HCT116 (cell line): ENCODE results near the gene OPHN1. TPM values are rescaled to one million over a fixed set of nuclear protein-coding genes. Genes with fewer than 3 reads are reported as not detected.

ENCODE experiments used
- ATAC-seq: fragments of 200-7000 bp; cut with Tn5 transposase; 2 replicates; pipeline ENCODE4 v1.9.1; 2020; ENCODE audit warnings: mild to moderate bottlenecking, moderate library complexity
- BruUV-seq: library from RNA; stranded (reverse); fragments of 400-500 nt; replicated peaks from 2 replicates; lab custom pipeline; 2021; lab: Mats Ljungman, UMichigan
- CTCF ChIA-PET: fragments of 300-600 bp; sonication (Branson Sonifier 250); formaldehyde crosslinking; loops from one replicate; lab custom pipeline; 2021; ENCODE audit warnings: antibody characterized with exemption; lab: Charles Lee
- POLR2A ChIA-PET: fragments of 300-600, 350-600 bp; sonication (Branson Sonifier 250); formaldehyde crosslinking; loops from one replicate; lab custom pipeline; 2021; ENCODE audit warnings: antibody characterized with exemption; lab: Charles Lee
- RAD21 ChIA-PET, 2 experiments: fragments of 300-600 bp; sonication (Branson Sonifier 250); formaldehyde crosslinking; loops; one replicate each; lab custom pipeline; 2023; ENCODE audit warnings: low total read pairs in 2 of 2; ENCODE audit not compliant: uncharacterized antibody in 2 of 2, unreplicated experiment in 2 of 2, low non-redundant PET in 1 of 2; lab: Charles Lee
- DNase-seq: peaks from one replicate; pipeline ENCODE4 v3.0.0-alpha.2; 2010; ENCODE audit warnings: low read depth, low spot score
- H2AFZ ChIP-seq: fragments of 200-600 bp; shearing (Covaris generic), sonication (generic); 2 replicates; pipeline ENCODE4 v1.6.1; 2017; ENCODE audit warnings: low read depth, mixed run types, mixed read lengths, antibody characterized with exemption, low read length; ENCODE audit not compliant: poor library complexity, severe bottlenecking
- H3K27ac ChIP-seq: 2 replicates; pipeline ENCODE4 v1.5.1; 2012; ENCODE audit warnings: low read depth, low read length
- H3K27me3 ChIP-seq: fragments of 200-600 bp; sonication (generic); 2 replicates; pipeline ENCODE4 v1.6.1; 2016; ENCODE audit warnings: mixed run types, low read length, mixed read lengths; ENCODE audit not compliant: insufficient read depth
- H3K36me3 ChIP-seq, 2 experiments: fragments of 200-500 bp in 1 of 2; fragments of 200-600 bp in 1 of 2; sonication (Bioruptor generic) in 1 of 2; sonication (generic) in 1 of 2; 2 replicates each; pipeline versions ENCODE4 v1.5.1 to v1.6.1; 2014 to 2016; ENCODE audit warnings: low read length in 2 of 2, inconsistent platforms in 1 of 2, mixed read lengths in 1 of 2, mixed run types in 1 of 2; ENCODE audit not compliant: insufficient read depth in 2 of 2, control insufficient read depth in 1 of 2
- H3K4me1 ChIP-seq, 2 experiments: fragments of 200-600 bp in 1 of 2; sonication (generic) in 1 of 2; 2 replicates each; pipeline versions ENCODE4 v1.5.1 to v1.6.1; 2012 to 2017; ENCODE audit warnings: low read length in 2 of 2, inconsistent platforms in 1 of 2, mild to moderate bottlenecking in 1 of 2, mixed read lengths in 1 of 2, mixed run types in 1 of 2, moderate library complexity in 1 of 2; ENCODE audit not compliant: insufficient read depth in 2 of 2, control insufficient read depth in 1 of 2
- H3K4me2 ChIP-seq: fragments of 200-600 bp; sonication (generic); 2 replicates; pipeline ENCODE4 v1.6.1; 2017; ENCODE audit warnings: mixed run types, low read length, mixed read lengths
- H3K4me3 ChIP-seq, 2 experiments: fragments of 200-600 bp in 1 of 2; sonication (generic) in 1 of 2; replicated peaks in 1 of 2; 2 replicates each; pipeline ENCODE4 v1.5.1; 2011 to 2016; ENCODE audit warnings: low read length in 2 of 2, control low read depth in 1 of 2, low read depth in 1 of 2, mild to moderate bottlenecking in 1 of 2, mixed read lengths in 1 of 2, mixed run types in 1 of 2
- H3K79me2 ChIP-seq: fragments of 200-600 bp; sonication (generic); 2 replicates; pipeline ENCODE4 v1.6.1; 2017; ENCODE audit warnings: mild to moderate bottlenecking, mixed run types, low read length, moderate library complexity, mixed read lengths; ENCODE audit not compliant: insufficient read depth
- H3K9ac ChIP-seq: fragments of 200-600 bp; sonication (generic); 2 replicates; pipeline ENCODE4 v1.6.1; 2016; ENCODE audit warnings: low read length, mixed read lengths
- H3K9me2 ChIP-seq: fragments of 200-600 bp; sonication (generic), shearing (Covaris generic); 2 replicates; pipeline ENCODE4 v1.6.1; 2017; ENCODE audit warnings: mixed run types, mild to moderate bottlenecking, moderate library complexity; ENCODE audit not compliant: insufficient read depth
- H3K9me3 ChIP-seq, 2 experiments: fragments of 200-500 bp in 1 of 2; fragments of 200-600 bp in 1 of 2; sonication (Bioruptor generic) in 1 of 2; sonication (generic) in 1 of 2; 2 replicates each; pipeline ENCODE4 v1.6.1; 2014 to 2017; ENCODE audit warnings: low read length in 2 of 2, mixed read lengths in 2 of 2, inconsistent platforms in 1 of 2, low read depth in 1 of 2, mild to moderate bottlenecking in 1 of 2, mixed run types in 1 of 2, moderate library complexity in 1 of 2; ENCODE audit not compliant: control insufficient read depth in 1 of 2, insufficient read depth in 1 of 2
- H4K20me1 ChIP-seq: fragments of 200-600 bp; sonication (generic), shearing (Covaris generic); 2 replicates; pipeline ENCODE4 v1.6.1; 2017; ENCODE audit warnings: mixed run types, mild to moderate bottlenecking, moderate library complexity; ENCODE audit not compliant: insufficient read depth
- CBX3 ChIP-seq: IDR thresholded peaks from 2 replicates; pipeline ENCODE4 v1.6.1; 2012; ENCODE audit warnings: low read depth
- CEBPB ChIP-seq: IDR thresholded peaks from 2 replicates; pipeline ENCODE4 v1.6.1; 2012; ENCODE audit warnings: low read depth
- CTCF ChIP-seq, 3 experiments: fragments of 200-600 bp in 1 of 3; sonication (generic) in 1 of 3; IDR thresholded peaks in 2 of 3; conservative IDR thresholded peaks in 1 of 3; 2 replicates each; pipeline ENCODE4 v1.5.1; 2012 to 2017; ENCODE audit warnings: low read depth in 2 of 3, low read length in 2 of 3, antibody characterized with exemption in 1 of 3, borderline replicate concordance in 1 of 3, control low read depth in 1 of 3, mild to moderate bottlenecking in 1 of 3, mixed read lengths in 1 of 3, mixed run types in 1 of 3, moderate library complexity in 1 of 3; ENCODE audit not compliant: insufficient read depth in 1 of 3
- EGR1 ChIP-seq: IDR thresholded peaks from 2 replicates; pipeline ENCODE4 v1.6.1; 2012; ENCODE audit warnings: low read depth
- ELF1 ChIP-seq: IDR thresholded peaks from 2 replicates; pipeline ENCODE4 v1.6.1; 2012; ENCODE audit warnings: low read depth, borderline replicate concordance
- EZH2 ChIP-seq: fragments of 200-600 bp; sonication (generic); IDR thresholded peaks from 2 replicates; pipeline ENCODE4 v1.6.1; 2017; ENCODE audit warnings: antibody characterized with exemption, mixed run types
- EZH2phosphoT487 ChIP-seq: fragments of 200-600 bp; IDR thresholded peaks from 2 replicates; pipeline ENCODE4 v1.6.1; 2018; ENCODE audit warnings: antibody characterized with exemption, borderline replicate concordance
- FOSL1 ChIP-seq: IDR thresholded peaks from 2 replicates; pipeline ENCODE4 v1.6.1; 2012; ENCODE audit warnings: low read depth
- POLR2AphosphoS5 ChIP-seq: IDR thresholded peaks from 2 replicates; pipeline ENCODE4 v1.6.1; 2011; ENCODE audit warnings: mild to moderate bottlenecking, low read depth, low read length, moderate library complexity
- RAD21 ChIP-seq: IDR thresholded peaks from 2 replicates; pipeline ENCODE4 v1.6.1; 2012; ENCODE audit warnings: low read depth, mild to moderate bottlenecking
- REST ChIP-seq: IDR thresholded peaks from 2 replicates; pipeline ENCODE4 v1.6.1; 2012; ENCODE audit warnings: low read depth
- SIN3A ChIP-seq: IDR thresholded peaks from 2 replicates; pipeline ENCODE4 v1.6.1; 2012; ENCODE audit warnings: low read depth
- SP1 ChIP-seq: IDR thresholded peaks from 2 replicates; pipeline ENCODE4 v1.6.1; 2012; ENCODE audit warnings: low read depth
- SRF ChIP-seq: IDR thresholded peaks from 2 replicates; pipeline ENCODE4 v1.6.1; 2012; ENCODE audit warnings: low read depth
- YY1 ChIP-seq: IDR thresholded peaks from 2 replicates; pipeline ENCODE4 v1.6.1; 2011; ENCODE audit warnings: low read length, low read depth, moderate library complexity, mild to moderate bottlenecking; ENCODE audit not compliant: insufficient replicate concordance; ENCODE audit errors: extremely low read depth
- ZFX ChIP-seq: fragments of 450-650 bp; IDR thresholded peaks from 2 replicates; pipeline ENCODE4 v1.6.1; 2017
- ZNF274 ChIP-seq: fragments of 200-500 bp; sonication (Bioruptor generic); IDR thresholded peaks from 2 replicates; pipeline ENCODE4 v1.6.1; 2014; ENCODE audit warnings: mild to moderate bottlenecking, low read depth, low read length, inconsistent platforms
- intact Hi-C: fragments of 100-400 bp; cut with micrococcal nuclease; formaldehyde crosslinking; loops from 2 replicates; pipeline ENCODE4 v1.10.0; 2022
- total RNA-seq: library from RNA; stranded (reverse); gene quantifications from one replicate; pipeline ENCODE4 v1.2.1, GENCODE V29; 2021; ENCODE audit not compliant: unreplicated experiment
- TF ChIP-seq, protein P1 (sequence below): IDR thresholded peaks from 2 replicates; pipeline ENCODE4 v1.6.1; 2011; ENCODE audit warnings: mild to moderate bottlenecking, low read length, moderate library complexity; ENCODE audit not compliant: insufficient replicate concordance; ENCODE audit errors: extremely low read depth
- TF ChIP-seq, protein P2 (sequence below): IDR thresholded peaks from 2 replicates; pipeline ENCODE4 v1.6.1; 2012

Gene OPHN1
- total RNA-seq, 1 experiment from 2014 or later = 2.9 TPM

DNA sequence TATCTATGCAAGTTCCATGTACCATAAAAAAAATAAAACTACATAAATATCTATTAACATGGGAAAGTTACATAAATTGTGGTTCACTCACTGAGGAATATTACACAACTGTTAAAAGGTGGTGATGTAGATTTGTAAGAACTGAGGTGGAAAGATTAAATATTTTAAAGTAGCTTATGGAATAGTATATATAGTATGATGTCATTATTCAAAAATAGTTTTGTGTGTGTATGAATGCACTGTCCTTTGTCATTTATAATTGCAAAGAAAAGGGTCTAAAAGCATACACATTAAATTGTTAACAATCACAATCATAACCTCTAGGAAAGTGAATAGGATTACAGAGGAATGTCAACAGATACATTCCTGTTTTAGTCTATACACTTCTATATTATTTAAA is 355.9 kb downstream of the OPHN1 start:
- Histone ChIP-seq H3K4me1 (peaks cover under 1 to 3% of the 10 kb centered on the region in 2 experiments; a peak in 1 of 4 replicates), H3K4me3 (no peak overlapping the region), H3K9ac (no peak overlapping the region), H3K9me3 (no peaks in the 10 kb centered on the region), H2AFZ (no peak overlapping the region), H3K27me3 (no peaks in the 10 kb centered on the region), H3K79me2 (no peaks in the 10 kb centered on the region), H3K27ac (no peak overlapping the region), H3K4me2 (no peak overlapping the region), H3K9me2 (no peaks in the 10 kb centered on the region), H3K36me3 (no peaks in the 10 kb centered on the region), H4K20me1 (no peaks in the 10 kb centered on the region)
- intact Hi-C loops = no loop called here
- POLR2A ChIA-PET = no interaction called here
- no TSS peak for BruUV-seq
- ATAC-seq (no peak), DNase-seq (no peak)
- RAD21 ChIA-PET = no interaction called here
- TF ChIP-seq YY1 = no peak
- TF ChIP-seq EZH2phosphoT487 = no peak
- TF ChIP-seq, protein P1, sequence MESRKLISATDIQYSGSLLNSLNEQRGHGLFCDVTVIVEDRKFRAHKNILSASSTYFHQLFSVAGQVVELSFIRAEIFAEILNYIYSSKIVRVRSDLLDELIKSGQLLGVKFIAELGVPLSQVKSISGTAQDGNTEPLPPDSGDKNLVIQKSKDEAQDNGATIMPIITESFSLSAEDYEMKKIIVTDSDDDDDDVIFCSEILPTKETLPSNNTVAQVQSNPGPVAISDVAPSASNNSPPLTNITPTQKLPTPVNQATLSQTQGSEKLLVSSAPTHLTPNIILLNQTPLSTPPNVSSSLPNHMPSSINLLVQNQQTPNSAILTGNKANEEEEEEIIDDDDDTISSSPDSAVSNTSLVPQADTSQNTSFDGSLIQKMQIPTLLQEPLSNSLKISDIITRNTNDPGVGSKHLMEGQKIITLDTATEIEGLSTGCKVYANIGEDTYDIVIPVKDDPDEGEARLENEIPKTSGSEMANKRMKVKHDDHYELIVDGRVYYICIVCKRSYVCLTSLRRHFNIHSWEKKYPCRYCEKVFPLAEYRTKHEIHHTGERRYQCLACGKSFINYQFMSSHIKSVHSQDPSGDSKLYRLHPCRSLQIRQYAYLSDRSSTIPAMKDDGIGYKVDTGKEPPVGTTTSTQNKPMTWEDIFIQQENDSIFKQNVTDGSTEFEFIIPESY = no peak
- TF ChIP-seq ELF1 = no peak
- TF ChIP-seq ZNF274 = no peak
- TF ChIP-seq, protein P2, sequence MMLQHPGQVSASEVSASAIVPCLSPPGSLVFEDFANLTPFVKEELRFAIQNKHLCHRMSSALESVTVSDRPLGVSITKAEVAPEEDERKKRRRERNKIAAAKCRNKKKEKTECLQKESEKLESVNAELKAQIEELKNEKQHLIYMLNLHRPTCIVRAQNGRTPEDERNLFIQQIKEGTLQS = no peak
- no peak for TF ChIP-seq CBX3
- no peak for TF ChIP-seq REST
- no peak for TF ChIP-seq SP1
- no peak for TF ChIP-seq RAD21
- no peak for TF ChIP-seq CTCF (IDR thresholded peaks at IDR 0.05 in 2 of 3, conservative IDR thresholded peaks at IDR 0.05 in 1 of 3; ENCODE audit: borderline replicate concordance in 1 of 3, insufficient read depth in 1 of 3, low read depth in 2 of 3, low read length in 2 of 3)
- no peak for TF ChIP-seq EGR1
- TF ChIP-seq FOSL1 = no peak
- TF ChIP-seq CEBPB = no peak
- no peak for TF ChIP-seq POLR2AphosphoS5
- TF ChIP-seq SRF = no peak
- no peak for TF ChIP-seq SIN3A
- TF ChIP-seq ZFX = no peak
- no peak for TF ChIP-seq EZH2
- CTCF ChIA-PET = no interaction called here
